ENCODE data around the gene ENOX1. TPM values are rescaled to one million over a fixed set of nuclear protein-coding genes. Genes with fewer than 3 reads are reported as not detected.

Gene ENOX1
- total RNA-seq, 2 experiments from 2014 or later, result 0.10 TPM; not detected in 1

DNA sequence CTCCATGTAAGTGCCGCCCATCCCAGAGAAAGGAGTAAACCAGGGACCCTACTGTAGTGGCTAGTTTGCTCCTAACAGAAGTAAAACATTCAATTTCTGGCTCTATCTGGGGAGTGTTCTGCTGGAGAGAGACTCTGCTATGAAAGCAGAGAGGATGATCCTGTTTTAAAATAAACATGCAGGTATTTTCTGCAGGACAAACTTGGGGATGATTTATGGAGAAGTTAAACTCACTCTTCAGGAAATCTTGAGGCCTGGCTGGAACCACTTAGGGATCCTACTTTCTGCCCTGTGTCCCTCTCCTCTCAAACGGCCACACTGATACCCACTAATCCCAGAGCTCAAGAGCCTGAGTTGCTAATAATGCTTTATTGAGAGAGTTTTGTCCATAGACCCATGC is 482.3 kb downstream of the ENOX1 start:
- ChIA-PET POLR2A (no interaction called here), CTCF (no interaction called here)

- CTCF ChIA-PET, result no interaction called here
These were observed 483.6 kb downstream of the ENOX1 start for GRCh38 chr13:43303033-43303729.

DNA sequence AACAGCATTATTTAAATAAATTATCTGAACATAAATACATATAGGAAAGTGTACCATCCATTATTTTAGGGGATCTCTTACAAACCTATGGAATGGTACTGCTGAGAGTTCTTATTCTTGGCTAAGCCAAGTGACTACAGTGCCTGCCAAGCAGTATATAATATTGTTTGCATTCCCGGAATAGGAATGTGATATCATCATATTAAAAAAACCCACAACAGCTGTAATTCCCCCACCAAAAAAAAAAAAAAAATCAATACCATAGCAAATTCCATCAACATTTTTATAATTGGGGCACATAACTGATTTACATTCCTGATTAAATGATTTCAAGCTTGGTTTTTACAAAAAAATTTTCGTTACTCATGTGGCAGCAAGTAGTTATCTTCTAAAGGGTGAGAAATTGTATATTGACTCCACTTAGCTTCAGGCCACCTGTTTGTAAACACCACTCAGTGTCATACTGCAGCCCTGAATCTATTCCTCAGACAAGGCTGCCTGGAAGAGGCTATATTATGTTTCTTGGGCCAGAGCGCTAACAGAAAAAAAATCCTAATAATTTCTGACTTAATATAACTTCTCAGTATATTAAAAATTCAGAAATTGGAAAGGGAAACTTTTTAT is 485.3 kb downstream of the ENOX1 start:
- ChIA-PET POLR2A (interaction anchor here (0.7 kb wide), 1 partner anchor 60 kb away, joined by 7 read pairs; no protein-coding TSS in a partner anchor), CTCF (no interaction called here)

More at GRCh38 chr13:43303033-43303729, 483.6 kb downstream of the ENOX1 start:
- POLR2A ChIA-PET, result no interaction called here

- ChIA-PET POLR2A (no interaction called here), CTCF (no interaction called here)
These were observed 485.9 kb downstream of the ENOX1 start for GRCh38 chr13:43300865-43301264.

DNA sequence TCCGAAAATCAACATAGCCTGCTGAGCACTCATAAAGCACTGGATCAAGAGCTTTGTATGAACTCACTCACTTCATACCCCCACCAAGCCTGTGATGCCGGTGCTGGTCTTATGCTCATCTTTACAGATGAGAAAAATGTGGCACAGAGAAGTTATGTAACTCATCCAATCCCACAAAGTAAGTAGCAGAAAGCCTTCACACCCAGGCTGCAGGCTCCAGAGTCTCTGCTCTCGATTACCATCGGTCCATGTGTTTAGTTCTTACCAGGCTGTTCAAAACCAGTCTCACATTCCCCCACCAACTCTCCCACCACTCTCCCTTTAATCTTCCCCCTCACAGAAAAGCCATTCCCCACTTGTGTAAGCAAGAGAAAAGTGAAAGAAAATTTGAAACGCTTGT is 487.4 kb downstream of the ENOX1 start:
- CTCF ChIA-PET, result no interaction called here
- POLR2A ChIA-PET, result no interaction called here

GRCh38 chr13:43298816-43299215 is 488.0 kb downstream of the ENOX1 start:
- ChIA-PET POLR2A (no interaction called here), CTCF (no interaction called here)

DNA sequence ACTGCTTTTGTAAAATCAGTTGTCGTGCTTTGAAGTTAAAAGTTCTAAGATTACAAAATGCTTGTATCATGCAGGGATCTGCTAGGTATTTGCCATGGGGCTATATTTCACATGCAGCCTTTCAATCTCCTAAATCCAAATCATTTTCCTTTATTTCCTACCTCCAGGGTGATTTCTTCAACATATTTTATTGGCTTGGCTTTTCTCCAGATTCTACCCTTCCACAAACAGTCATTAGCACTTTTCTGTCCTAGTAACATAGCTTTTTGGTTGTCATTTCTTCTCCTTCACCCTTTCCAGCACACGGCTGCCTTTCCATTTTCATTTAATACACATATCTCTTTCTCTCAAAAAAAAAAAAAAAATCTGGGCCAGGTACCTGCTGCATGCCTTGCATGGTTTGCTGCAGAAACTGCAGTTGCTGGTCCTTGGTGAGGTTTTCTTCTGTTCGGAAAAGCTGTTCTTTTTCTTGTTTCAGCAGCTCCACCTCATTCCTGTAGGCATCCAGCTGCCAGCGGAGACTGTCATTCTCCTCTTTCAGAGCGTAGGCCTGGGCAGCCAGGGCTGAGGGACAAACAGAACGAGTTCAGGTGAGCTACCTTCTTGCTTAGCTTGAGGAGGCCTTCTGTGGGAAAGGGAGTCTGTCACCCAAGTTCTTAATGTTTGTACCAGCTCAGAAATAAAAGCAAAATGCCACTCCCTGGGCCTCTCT is 488.6 kb downstream of the ENOX1 start:
- ChIA-PET POLR2A (no interaction called here), CTCF (interaction anchor here (0.6 kb wide), 1 partner anchor 314 kb away, joined by 3 read pairs; no protein-coding TSS in a partner anchor)

- ChIA-PET POLR2A (no interaction called here), CTCF (no interaction called here)
These were observed 490.8 kb downstream of the ENOX1 start for GRCh38 chr13:43295825-43296564.

- CTCF ChIA-PET, result no interaction called here
- POLR2A ChIA-PET, result no interaction called here
These were observed 491.5 kb downstream of the ENOX1 start for GRCh38 chr13:43295321-43295720.

DNA sequence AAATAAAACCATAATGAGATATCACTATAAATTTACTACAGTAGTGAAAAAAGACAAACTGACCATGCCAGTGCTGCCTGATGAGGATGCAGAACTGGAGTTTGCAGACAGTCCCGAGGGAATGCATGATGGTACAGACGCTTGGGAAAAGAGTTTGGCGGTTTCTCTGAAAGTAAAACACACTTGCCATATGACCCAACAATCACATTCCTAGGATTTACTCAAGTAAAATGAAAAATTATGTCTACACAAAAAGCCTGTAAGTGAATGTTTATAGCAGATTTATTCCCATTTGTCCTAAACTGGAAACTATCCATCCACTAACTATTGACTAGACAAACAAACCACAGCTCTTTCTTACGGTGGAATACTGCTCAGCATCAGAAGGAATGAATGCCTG is 492.4 kb downstream of the ENOX1 start:
- POLR2A ChIA-PET, result no interaction called here
- CTCF ChIA-PET, result no interaction called here

DNA sequence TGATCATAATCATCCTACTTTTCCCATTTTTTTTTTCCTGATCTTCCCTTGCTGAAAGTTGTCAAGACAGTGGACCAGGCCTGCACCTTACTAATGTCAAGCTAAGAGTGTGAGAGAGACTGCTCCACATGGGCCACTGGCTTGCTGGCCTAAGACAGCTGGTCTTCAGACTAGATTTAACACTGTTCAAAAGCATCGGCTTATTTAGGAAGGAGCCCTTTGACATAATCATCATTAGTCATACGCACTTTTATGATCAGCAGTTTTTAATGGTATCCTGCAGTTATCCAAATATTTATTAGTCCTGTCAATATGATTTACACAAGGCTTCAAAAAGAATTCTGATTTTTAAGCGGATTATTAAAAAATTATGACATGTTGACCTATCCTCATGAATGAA is 492.8 kb downstream of the ENOX1 start:
- CTCF ChIA-PET, result no interaction called here
- POLR2A ChIA-PET, result no interaction called here

GRCh38 chr13:43293561-43293960 is 493.2 kb downstream of the ENOX1 start:
- ChIA-PET CTCF (no interaction called here), POLR2A (no interaction called here)

GRCh38 chr13:43293008-43293407 is 493.8 kb downstream of the ENOX1 start:
- POLR2A ChIA-PET, result no interaction called here
- CTCF ChIA-PET, result no interaction called here

GRCh38 chr13:43291287-43292060 is 495.3 kb downstream of the ENOX1 start:
- ChIA-PET CTCF (no interaction called here), POLR2A (no interaction called here)

DNA sequence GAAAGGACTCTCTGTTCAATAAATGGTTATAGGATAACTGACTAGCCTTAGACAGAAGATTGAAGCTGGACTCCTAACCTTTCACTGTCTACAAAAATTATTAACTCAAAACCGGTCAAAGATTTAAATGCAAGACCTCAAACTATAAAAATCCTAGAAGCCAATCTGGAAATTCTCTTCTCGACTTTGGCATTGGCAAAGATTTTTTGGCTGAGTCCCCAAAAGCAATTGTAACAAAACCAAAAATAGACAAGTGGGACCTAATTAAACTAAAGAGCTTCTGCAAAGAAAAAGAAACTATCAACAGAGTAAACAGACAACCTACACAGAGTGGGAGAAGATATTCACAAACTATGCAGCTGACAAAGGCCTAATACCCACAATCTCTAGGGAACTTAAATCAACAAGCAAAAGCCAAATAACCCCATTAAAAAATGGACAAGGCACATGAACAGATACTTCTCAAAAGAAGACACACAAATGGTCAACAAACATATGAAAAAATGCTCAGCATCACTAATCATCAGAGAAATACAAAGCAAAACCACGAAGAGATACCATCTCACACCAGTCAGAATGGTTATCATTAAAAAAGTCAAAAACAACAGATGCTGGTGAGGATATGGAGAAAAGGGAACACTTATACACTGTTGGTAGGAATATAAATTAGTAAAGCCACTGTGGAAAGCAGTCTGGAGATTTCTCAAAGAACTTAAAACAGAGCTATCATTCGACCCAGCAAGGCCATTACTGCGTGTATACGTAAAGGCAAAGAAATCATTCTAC is 497.1 kb downstream of the ENOX1 start:
- CTCF ChIA-PET, result no interaction called here
- POLR2A ChIA-PET, result no interaction called here

DNA sequence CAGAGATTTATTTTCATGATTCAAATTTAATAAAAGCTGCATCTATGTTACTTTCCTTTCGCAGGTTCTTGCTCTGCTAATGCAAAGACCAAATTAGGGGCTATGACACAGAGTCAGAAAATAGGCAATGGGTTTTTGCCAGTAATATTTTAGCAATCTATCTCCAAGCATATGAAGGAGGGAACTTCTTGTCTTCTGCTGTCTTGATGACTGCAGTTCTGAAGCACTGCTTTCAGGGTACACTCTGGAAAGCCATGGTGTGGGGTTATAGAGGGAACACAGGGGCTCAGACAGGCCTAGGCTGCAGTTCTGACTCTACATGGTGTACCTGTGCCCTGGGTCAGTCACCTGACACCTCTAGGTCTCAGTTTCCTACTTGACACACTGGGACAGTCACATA is 500.0 kb downstream of the ENOX1 start:
- ChIA-PET CTCF (no interaction called here), POLR2A (no interaction called here)

DNA sequence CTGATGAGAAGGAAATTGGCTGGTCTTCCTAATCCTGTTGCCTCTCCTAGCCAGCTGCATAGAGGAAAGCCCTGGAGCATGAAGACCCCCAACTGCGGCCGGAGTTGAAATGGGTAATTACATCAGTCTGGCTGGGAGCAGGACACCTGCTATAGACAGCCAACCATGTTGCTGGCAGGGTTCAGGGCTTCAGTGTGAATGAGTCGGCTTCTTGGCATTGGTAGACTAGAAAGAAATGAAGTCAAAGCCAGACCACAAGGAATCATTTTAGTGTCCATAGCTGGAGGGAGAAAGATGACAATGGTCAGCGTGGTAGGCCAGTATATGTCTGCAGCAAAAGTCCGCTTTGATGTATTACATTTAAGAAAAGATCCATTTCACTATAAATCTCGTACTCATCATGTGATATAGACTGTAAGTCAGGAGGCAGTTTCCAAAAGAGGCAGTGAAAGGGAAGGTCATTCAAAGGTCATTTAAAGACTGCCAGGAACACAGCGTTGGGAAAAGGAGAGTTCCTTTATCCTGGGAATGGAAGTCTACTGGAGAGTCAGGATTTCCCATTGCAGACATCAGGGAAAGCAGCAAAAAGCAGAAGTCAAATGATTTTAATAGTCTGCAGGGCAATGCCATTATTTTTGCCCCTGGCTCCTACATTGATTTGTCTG is 500.7 kb downstream of the ENOX1 start:
- ChIA-PET POLR2A (no interaction called here), CTCF (no interaction called here)

DNA sequence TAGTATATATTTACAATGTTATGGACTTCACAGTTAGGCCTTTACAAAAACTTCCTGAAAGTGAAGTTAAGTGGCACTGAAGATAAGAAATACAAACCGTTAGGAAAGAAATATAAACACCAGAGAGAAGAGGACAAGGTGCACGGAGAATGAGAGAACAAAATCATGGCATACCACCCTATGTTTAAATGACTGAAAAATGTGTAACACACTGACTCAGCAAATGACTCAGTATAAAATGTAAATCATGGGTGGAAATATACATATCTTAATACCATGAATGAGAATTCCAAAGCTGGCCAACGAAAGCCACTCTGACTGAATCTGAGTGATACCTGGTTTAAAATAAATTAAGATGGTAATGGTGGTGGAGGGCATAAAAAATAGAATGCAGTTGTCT is 502.6 kb downstream of the ENOX1 start:
- CTCF ChIA-PET, result no interaction called here
- POLR2A ChIA-PET, result no interaction called here

- ChIA-PET CTCF (no interaction called here), POLR2A (no interaction called here)
These were observed 507.1 kb downstream of the ENOX1 start for GRCh38 chr13:43279696-43280095.

All from activated CD8-positive, alpha-beta memory T cell treated with anti-CD3 and anti-CD28 coated beads for 36 hours (primary cell).